Central memory CD4-positive, alpha-beta T cell (primary cell): ENCODE measurements around the gene SMAP2.

Experiments used
- DNase-seq: peaks from one replicate; pipeline ENCODE4 v3.0.0; 2022

The SMAP2 gene

GRCh38 chr1:40391688-40392145 is 18.2 kb downstream of the SMAP2 start:
- DNase-seq, result no peak

- DNase-seq, result no peak
These were observed 18.7 kb downstream of the SMAP2 start for GRCh38 chr1:40392221-40392620.

- DNase-seq, result no peak
These were observed 19.6 kb downstream of the SMAP2 start for GRCh38 chr1:40393173-40393572.

GRCh38 chr1:40394491-40395172 is 21.1 kb downstream of the SMAP2 start:
- DNase-seq, result peak; percentile 59

- no peak for DNase-seq
These were observed 22.0 kb downstream of the SMAP2 start for GRCh38 chr1:40395190-40396175.

- DNase-seq, result no peak
These were observed 22.9 kb downstream of the SMAP2 start for GRCh38 chr1:40396420-40396819.

GRCh38 chr1:40397258-40397657 is 23.7 kb downstream of the SMAP2 start:
- no peak for DNase-seq

GRCh38 chr1:40399984-40400704 is 26.6 kb downstream of the SMAP2 start:
- no peak for DNase-seq

GRCh38 chr1:40401473-40402201 is 28.1 kb downstream of the SMAP2 start:
- DNase-seq, result no peak

- peak; percentile 77 for DNase-seq
These were observed 31.3 kb downstream of the SMAP2 start for GRCh38 chr1:40404670-40405462.

- no peak for DNase-seq
These were observed 32.3 kb downstream of the SMAP2 start for GRCh38 chr1:40405812-40406211.

- no peak for DNase-seq
These were observed 33.9 kb downstream of the SMAP2 start for GRCh38 chr1:40407453-40407852.

- DNase-seq, result no peak
These were observed 35.9 kb downstream of the SMAP2 start for GRCh38 chr1:40409467-40409866.

GRCh38 chr1:40411294-40411693 is 37.8 kb downstream of the SMAP2 start:
- DNase-seq, result no peak

- no peak for DNase-seq
These were observed 38.3 kb downstream of the SMAP2 start for GRCh38 chr1:40411843-40412242.

GRCh38 chr1:40413527-40414252 is 40.2 kb downstream of the SMAP2 start:
- DNase-seq, result no peak

GRCh38 chr1:40414331-40414730 is 40.8 kb downstream of the SMAP2 start:
- DNase-seq, result no peak

- DNase-seq, result no peak
These were observed 43.2 kb downstream of the SMAP2 start for GRCh38 chr1:40416709-40417108.

- DNase-seq, result no peak
These were observed 48.2 kb downstream of the SMAP2 start for GRCh38 chr1:40421431-40422384.
